GM12892 (cell line): ENCODE measurements around the gene NTSR1.

Source experiments
- DNase-seq: peaks from one replicate; pipeline ENCODE4 v3.0.0; 2011; ENCODE audit not compliant: insufficient read length
- FAIRE-seq: peaks from 2 replicates; lab custom pipeline; 2011; peaks lifted over from hg19 to GRCh38; lab: Jason Lieb, UNC
- POLR2A ChIP-seq: IDR thresholded peaks from 2 replicates; pipeline ENCODE4 v1.6.1; 2011; ENCODE audit warnings: low read depth, low read length, control low read depth
- POLR2AphosphoS5 ChIP-seq: IDR thresholded peaks from 2 replicates; pipeline ENCODE4 v1.6.1; 2011; ENCODE audit warnings: low read depth, low read length, control low read depth
- TAF1 ChIP-seq: IDR thresholded peaks from 2 replicates; pipeline ENCODE4 v1.6.1; 2011; ENCODE audit warnings: low read depth, mild to moderate bottlenecking, control low read depth, low read length, borderline replicate concordance

Gene NTSR1

DNA sequence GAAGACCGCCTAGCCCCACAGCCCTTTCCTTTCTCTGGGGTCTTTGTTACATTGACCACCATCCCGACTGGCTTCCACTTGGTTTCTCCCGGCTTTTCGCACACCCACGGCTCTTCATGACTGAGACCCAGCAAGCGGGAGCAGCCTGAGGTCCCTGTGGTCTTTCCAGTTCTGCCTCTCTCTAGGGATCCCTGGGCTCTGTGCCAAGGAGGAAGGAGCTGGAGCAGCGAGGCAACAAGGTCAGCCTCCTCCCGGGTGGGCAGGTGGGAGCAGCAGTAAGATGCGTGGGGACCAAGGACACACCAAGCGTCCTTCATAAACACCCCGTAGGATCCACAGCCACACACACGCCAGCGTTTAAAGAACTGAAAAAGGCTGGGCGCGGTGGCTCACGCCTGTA is 58.1 kb downstream of the NTSR1 start:
- DNase-seq (no peak), FAIRE-seq (no peak)

DNA sequence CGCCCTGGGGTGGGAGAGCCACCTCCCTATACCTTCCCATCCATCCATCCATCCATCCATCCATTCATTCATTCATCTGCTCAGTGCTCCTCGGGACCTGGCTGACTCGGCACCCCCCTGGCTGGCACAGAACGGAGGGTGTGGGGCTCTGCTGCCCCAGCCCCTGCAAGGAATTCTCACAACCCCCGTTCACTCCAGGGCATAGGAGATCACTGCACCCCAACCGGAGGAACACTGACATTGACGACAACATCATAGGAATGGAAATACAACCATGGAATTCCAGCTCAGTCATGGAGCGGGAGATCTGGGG is 59.6 kb downstream of the NTSR1 start:
- TF ChIP-seq POLR2AphosphoS5 (no peak), POLR2A (no peak), TAF1 (no peak)
- FAIRE-seq (no peak), DNase-seq (no peak)

More for the DNA sequence above, 58.1 kb downstream of the NTSR1 start:
- TF ChIP-seq POLR2A (no peak), POLR2AphosphoS5 (no peak), TAF1 (no peak)

DNA sequence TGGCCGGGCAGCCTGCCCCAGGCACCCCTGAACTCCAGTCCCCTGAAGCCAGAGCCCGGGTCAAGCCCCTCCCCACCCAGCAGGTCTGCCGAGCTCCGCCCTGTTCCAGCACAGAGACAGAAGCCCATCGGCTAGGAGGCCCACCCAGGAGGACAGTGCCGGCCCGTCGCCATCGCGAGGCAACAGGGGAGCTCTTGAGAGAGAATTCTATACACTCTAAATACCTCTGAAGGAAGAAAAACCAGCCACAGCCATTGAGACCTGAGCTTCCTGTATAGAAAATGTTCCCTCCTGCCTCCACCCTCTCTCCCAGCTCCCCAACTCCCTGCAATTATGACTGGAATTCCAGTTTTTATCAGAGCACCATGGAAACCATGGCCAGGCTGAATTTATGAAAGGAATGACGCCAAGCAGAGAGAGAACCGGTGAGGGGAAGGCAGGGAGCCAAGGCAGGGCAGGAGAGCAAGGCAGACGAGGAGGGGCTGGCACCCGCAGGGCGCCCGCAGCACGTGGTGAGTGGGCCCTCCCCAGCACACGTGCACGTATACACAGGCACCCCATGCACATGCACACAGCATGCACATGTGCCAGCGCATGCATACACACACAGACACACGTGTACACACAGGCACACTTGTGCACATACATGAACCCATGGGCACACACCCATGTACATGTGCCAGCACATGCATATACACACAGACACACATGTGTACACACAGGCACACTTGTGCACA is 60.1 kb downstream of the NTSR1 start:
- TF ChIP-seq TAF1 (no peak), POLR2A (no peak), POLR2AphosphoS5 (no peak)
- FAIRE-seq = no peak
- no peak for DNase-seq

DNA sequence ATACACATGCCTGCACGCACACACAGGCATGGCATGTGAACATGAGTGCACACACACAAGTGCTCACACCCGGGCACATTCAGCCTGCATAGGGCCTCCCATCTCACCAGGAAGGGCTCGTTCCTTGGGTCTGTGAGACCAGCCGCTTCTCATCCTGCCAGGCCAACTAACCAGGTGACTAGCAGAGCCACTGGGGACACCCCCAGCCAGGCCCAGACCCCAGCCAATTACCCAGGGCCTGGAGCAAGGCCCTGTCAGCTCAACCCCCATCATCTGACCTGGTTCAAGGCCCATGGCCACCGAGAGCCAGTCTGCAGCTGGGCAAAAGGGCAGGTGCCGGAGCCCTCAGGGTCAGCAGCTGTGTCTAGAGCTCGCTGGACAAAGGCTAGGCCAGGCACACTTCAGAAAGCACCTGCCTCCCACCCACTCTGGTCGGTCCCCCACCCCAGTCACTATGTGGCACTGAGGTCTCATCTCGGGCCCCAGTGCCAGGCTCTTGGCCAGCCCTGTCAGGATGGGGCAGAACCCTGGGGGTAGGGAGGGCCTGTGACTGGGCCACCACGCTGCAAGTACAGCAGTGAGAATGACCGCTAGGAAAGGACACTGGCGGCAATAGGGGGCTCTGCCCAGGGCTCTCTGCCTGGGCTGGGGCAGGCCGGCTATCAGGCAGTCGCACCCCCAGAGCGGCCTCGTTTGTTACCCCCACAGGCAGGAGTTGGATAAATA is 60.9 kb downstream of the NTSR1 start:
- TF ChIP-seq POLR2AphosphoS5 (no peak), POLR2A (no peak), TAF1 (no peak)
- FAIRE-seq = no peak
- DNase-seq = no peak

DNA sequence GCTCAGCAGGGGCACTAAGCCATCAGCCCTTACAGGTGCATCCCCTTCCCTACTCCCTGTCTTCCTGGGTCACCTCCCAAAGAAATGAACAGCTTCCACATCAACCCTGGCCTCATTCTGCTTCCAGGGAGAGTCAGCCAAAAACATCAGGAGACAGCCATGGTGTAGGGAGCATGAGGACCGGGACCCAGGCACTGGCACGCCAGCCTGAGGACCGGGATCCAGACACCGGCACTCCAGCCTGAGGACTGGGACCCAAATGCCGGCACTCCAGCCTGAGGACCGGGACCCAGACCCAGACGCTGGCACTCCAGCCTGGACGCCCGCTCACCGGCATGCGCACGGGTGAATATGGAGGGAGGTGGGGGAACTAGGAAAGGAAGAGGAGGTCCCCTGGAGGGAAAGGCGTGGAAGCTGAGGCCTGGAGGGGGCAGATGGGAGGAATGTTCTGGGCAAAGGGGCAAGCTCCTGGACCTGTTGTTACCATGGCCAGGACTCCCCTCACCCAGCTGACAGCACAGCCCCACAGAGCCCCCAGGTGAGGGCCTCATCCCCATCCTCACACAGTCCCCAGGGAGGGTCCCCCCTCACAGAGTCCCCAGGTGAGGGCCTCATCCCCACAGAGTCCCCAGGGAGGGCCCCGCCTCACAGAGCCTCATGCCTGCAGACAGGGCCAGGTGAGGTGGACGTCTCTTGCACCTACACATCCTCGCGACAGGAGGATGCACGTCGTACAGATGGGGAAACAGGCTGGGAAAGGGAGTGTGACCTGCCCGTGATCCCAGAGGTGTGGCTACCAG is 61.7 kb downstream of the NTSR1 start:
- DNase-seq (no peak), FAIRE-seq (no peak)
- TF ChIP-seq POLR2AphosphoS5 (no peak), TAF1 (no peak), POLR2A (no peak)

DNA sequence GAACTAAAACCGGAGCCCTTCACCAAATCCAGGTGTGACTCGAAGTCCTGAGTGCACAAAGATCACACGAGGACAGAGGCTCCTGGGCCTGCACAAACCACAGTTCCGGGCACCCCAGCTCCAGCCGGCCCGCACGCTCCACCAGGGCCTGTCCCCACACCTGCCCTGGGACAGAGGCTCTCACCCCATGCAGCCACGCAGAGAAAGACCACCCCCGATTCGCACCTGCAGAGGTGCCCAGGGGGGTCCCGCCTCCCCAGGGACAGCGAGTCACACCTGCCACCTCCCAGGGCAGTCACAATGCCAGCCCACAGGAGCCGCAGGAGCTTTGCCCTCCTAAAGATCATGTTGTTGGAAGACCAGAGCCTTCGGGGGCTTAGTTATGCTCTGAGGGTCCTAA is 62.3 kb downstream of the NTSR1 start:
- TF ChIP-seq POLR2AphosphoS5 (no peak), TAF1 (no peak), POLR2A (no peak)
- DNase-seq (no peak), FAIRE-seq (no peak)

DNA sequence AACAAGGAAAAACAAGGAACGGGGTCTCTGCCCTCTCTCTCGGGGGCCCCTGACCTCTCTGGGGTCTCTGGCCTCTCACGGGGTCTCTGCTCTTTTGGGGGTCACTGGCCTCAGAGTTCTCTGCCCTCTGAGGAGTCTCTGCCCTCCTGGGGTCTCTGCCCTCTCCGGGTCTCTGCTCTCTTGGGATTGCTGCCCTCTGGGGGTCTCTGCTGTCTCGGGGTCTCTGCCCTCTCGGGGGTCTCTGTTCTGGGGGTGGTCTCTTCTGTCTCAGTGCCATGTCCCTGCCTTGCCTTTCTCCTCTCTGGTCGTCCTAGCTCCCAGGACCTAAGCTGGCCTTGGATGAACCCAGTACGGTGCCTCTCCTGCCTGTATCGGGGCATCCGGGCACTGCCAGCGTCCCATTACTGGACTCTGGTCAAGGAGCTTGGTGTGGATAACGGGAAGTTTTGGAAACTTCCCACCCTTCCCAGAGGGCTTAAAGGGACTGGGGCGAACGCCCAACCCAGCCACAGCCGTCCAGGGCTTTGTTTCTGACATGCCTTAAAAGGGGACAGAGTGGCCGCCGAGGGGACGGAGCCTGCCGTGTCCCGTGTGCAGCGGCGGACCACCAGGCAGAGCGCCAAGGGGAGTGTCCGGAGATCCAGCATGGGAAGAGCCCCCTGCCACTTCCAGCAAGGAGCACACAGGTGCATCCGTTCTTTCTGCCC is 62.9 kb downstream of the NTSR1 start:
- TF ChIP-seq TAF1 = no peak
- TF ChIP-seq POLR2A = no peak
- TF ChIP-seq POLR2AphosphoS5 = no peak
- FAIRE-seq (no peak), DNase-seq (no peak)

DNA sequence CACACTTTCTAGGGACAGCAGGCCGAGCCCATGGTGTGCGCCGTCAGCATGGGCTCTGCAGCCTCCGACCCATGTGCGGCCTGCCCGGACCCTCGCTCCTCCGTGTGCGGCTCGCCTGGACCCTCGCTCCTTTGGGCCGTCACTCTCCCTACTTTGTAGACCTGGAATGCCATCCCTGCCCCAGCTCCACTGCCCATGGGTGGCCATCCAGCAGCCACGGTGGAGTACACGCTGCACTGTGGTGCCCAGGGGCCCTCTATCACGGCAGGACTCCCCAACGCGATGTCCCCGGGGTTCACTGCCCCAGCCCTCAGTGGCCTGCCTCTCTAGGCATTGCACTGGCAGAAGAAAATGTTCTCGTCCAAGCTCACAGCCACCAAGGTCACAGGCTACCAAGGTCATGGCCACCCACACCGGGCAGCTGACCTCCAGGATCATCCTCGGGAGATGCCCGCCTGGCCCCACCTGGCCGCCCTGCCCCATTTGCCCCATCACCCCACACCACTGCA is 63.5 kb downstream of the NTSR1 start:
- no peak for FAIRE-seq
- DNase-seq = no peak
- TF ChIP-seq TAF1 = no peak

DNA sequence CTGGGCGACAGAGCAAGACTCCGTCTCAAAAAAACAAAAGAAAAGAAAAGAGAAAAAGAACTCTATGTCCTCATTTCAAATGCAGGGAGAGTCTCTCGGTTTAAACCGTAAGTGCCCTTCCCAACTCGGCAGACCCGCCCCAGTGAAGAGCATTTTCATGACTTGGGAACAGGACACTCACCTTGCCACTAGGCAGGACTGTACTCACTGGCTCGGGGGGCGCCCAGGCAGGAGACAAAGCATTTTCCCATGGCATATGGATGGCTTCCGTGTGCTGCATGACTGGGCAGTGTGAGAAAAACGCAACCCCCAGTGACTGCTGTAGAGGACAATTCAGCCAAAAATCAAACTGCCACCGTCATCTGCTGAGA is 64.0 kb downstream of the NTSR1 start:
- TF ChIP-seq POLR2AphosphoS5 = no peak
- no peak for TF ChIP-seq POLR2A
- TF ChIP-seq TAF1 = no peak
- FAIRE-seq (no peak), DNase-seq (no peak)

DNA sequence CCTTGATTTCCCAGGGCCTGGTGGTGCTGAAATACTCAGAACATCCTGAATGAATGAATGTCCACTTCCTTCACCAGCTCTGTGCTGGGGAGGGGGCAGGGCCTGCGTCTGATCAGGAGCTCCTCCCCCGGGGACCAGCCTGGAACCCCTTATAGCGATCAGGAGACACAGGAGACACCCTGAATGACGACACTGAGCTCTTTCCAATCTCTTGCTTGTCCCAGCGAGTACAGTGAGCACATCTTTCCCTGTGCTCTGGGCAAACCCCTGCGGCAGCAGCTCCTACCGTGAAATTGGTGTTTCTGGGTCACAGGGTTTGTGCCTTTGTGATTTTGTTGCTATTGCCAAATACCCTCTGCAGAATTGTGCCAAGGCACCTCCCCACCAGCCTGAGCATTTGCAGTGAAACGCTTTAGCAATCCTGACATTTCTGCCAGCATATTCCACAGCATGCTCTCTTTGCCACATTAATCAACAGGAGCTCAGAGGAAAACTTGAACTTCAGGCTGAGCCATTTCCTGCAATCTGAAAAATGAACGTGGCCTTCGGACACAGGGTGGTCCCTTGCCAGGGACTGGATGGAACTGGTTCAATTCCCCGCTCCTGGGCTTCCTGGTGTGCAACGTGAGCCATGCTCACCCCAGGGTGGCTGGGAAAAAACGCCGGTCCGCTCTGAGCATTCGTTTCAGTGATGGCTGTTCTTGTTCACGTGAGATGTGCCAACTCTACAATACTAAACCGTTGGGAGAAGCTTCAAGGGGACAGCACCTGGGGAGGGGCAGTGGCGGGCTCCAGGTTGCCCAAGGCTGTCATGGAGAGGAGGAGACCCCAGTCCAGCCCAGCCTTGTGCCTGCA is 64.6 kb downstream of the NTSR1 start:
- FAIRE-seq = no peak
- TF ChIP-seq POLR2AphosphoS5 = no peak
- no peak for TF ChIP-seq TAF1
- TF ChIP-seq POLR2A = no peak
- DNase-seq = no peak
